Measurements from ENCODE around the gene SRPK2.
A peak's percentile ranks its signal among the peaks of the same experiment; 100 is the strongest.

Gene SRPK2

GRCh38 chr7:105257338-105257737 is 131.4 kb downstream of the SRPK2 start:
- no peak overlapping the region for H3K4me3 ChIP-seq (ENCODE audit: control insufficient read depth, low read depth, low read length)
- TF ChIP-seq CTCF (conservative IDR thresholded peaks at IDR 0.05; ENCODE audit: control insufficient read depth, insufficient read depth, low read depth, low read length), result no peak
- no peak for DNase-seq (ENCODE audit: low read depth)

- no peak for TF ChIP-seq CTCF (conservative IDR thresholded peaks at IDR 0.05; ENCODE audit: control insufficient read depth, insufficient read depth, low read depth, low read length)
- H3K4me3 ChIP-seq (ENCODE audit: control insufficient read depth, low read depth, low read length), result no peak overlapping the region
- peak; percentile 12 for DNase-seq (ENCODE audit: low read depth)
Measured at GRCh38 chr7:105256761-105257231, 131.9 kb downstream of the SRPK2 start.

GRCh38 chr7:105250706-105251105 is 138.0 kb downstream of the SRPK2 start:
- no peak for DNase-seq (ENCODE audit: low read depth)
- no peak for TF ChIP-seq CTCF (conservative IDR thresholded peaks at IDR 0.05; ENCODE audit: control insufficient read depth, insufficient read depth, low read depth, low read length)
- no peak overlapping the region for H3K4me3 ChIP-seq (ENCODE audit: control insufficient read depth, low read depth, low read length)

- no peak for TF ChIP-seq CTCF (conservative IDR thresholded peaks at IDR 0.05; ENCODE audit: control insufficient read depth, insufficient read depth, low read depth, low read length)
- DNase-seq (ENCODE audit: low read depth), result peak; percentile 23
Measured at GRCh38 chr7:105250239-105250638, 138.5 kb downstream of the SRPK2 start.

GRCh38 chr7:105249216-105249615 is 139.5 kb downstream of the SRPK2 start:
- TF ChIP-seq CTCF (conservative IDR thresholded peaks at IDR 0.05; ENCODE audit: control insufficient read depth, insufficient read depth, low read depth, low read length), result no peak
- no peak for DNase-seq (ENCODE audit: low read depth)
- no peak overlapping the region for H3K4me3 ChIP-seq (ENCODE audit: control insufficient read depth, low read depth, low read length)

More at GRCh38 chr7:105250239-105250638, 138.5 kb downstream of the SRPK2 start:
- H3K4me3 ChIP-seq (ENCODE audit: control insufficient read depth, low read depth, low read length), result no peak overlapping the region

GRCh38 chr7:105246679-105247078 is 142.0 kb downstream of the SRPK2 start:
- TF ChIP-seq CTCF (conservative IDR thresholded peaks at IDR 0.05; ENCODE audit: control insufficient read depth, insufficient read depth, low read depth, low read length), result no peak
- DNase-seq (ENCODE audit: low read depth), result no peak
- no peak overlapping the region for H3K4me3 ChIP-seq (ENCODE audit: control insufficient read depth, low read depth, low read length)

GRCh38 chr7:105246256-105246655 is 142.5 kb downstream of the SRPK2 start:
- no peak for TF ChIP-seq CTCF (conservative IDR thresholded peaks at IDR 0.05; ENCODE audit: control insufficient read depth, insufficient read depth, low read depth, low read length)
- DNase-seq (ENCODE audit: low read depth), result no peak
- H3K4me3 ChIP-seq (ENCODE audit: control insufficient read depth, low read depth, low read length), result no peak overlapping the region
